H1 (cell line): Measurements from ENCODE around the gene MYOM1. TPM values are rescaled to one million over a fixed set of nuclear protein-coding genes. Genes with fewer than 3 reads are reported as not detected.
"Not testable (repeated sequence)": the region's sequence is repeated elsewhere in the genome, so short reads cannot be mapped to it uniquely, and the experiment has no call there.

Source experiments
- CTCF ChIA-PET: fragments of 300-600 bp; sonication (Branson Sonifier 250); formaldehyde crosslinking; loops from one replicate; lab custom pipeline; 2021; ENCODE audit not compliant: partially characterized antibody; lab: Charles Lee
- POLR2A ChIA-PET: fragments of 300-600 bp; sonication (Branson Sonifier 250); formaldehyde crosslinking; loops from one replicate; lab custom pipeline; 2021; ENCODE audit warnings: inconsistent platforms; ENCODE audit not compliant: partially characterized antibody; lab: Charles Lee
- DNase-seq, 2 experiments: peaks; one replicate each; pipeline versions ENCODE4 v3.0.0 to v3.0.0-alpha.2; 2010 to 2022; ENCODE audit warnings: low spot score in 2 of 2, low read depth in 1 of 2, mixed read lengths in 1 of 2
- FAIRE-seq: peaks from 2 replicates; lab custom pipeline; 2011; peaks lifted over from hg19 to GRCh38; lab: Jason Lieb, UNC
- H2AFZ ChIP-seq: 2 replicates; pipeline ENCODE4 v1.8.1; 2012; ENCODE audit warnings: low read length, inconsistent platforms
- H2AK5ac ChIP-seq: 2 replicates; pipeline ENCODE4 v1.6.1; 2013; ENCODE audit warnings: low read depth, low read length
- H2BK120ac ChIP-seq: replicated peaks from 2 replicates; pipeline ENCODE3; 2013; ENCODE audit warnings: low read depth, low read length, inconsistent platforms
- H2BK12ac ChIP-seq: 2 replicates; pipeline ENCODE4 v1.6.1; 2013; ENCODE audit warnings: low read depth, low read length
- H2BK15ac ChIP-seq: 2 replicates; pipeline ENCODE4 v1.6.1; 2013; ENCODE audit warnings: low read length
- H2BK20ac ChIP-seq: 2 replicates; pipeline ENCODE4 v1.6.1; 2013; ENCODE audit warnings: low read length
- H2BK5ac ChIP-seq: 2 replicates; pipeline ENCODE4 v1.6.1; 2013; ENCODE audit warnings: low read depth, low read length
- H3K14ac ChIP-seq: 2 replicates; pipeline ENCODE4 v1.6.1; 2013; ENCODE audit warnings: inconsistent platforms; ENCODE audit not compliant: insufficient read length
- H3K18ac ChIP-seq: 2 replicates; pipeline ENCODE4 v1.6.1; 2013; ENCODE audit warnings: low read length; ENCODE audit errors: extremely low read depth
- H3K23ac ChIP-seq: 2 replicates; pipeline ENCODE4 v1.6.1; 2013; ENCODE audit warnings: inconsistent platforms; ENCODE audit not compliant: insufficient read length
- H3K23me2 ChIP-seq: 2 replicates; pipeline ENCODE4 v1.6.1; 2013; ENCODE audit warnings: low read depth, low read length
- H3K27ac ChIP-seq: 2 replicates; pipeline ENCODE4 v1.6.1; 2011; ENCODE audit warnings: low read depth, low read length, inconsistent platforms
- H3K27me3 ChIP-seq, 4 experiments: replicated peaks in 1 of 4; 1 replicate in 1 of 4; 2 replicates in 3 of 4; pipeline versions ENCODE4 v1.6.1 to v1.8.1; 2011 to 2013; ENCODE audit warnings: low read length in 3 of 4, mild to moderate bottlenecking in 3 of 4, inconsistent platforms in 2 of 4, mixed read lengths in 2 of 4, moderate library complexity in 1 of 4; ENCODE audit not compliant: control insufficient read depth in 3 of 4, insufficient read depth in 3 of 4; ENCODE audit errors: extremely low read depth in 1 of 4
- H3K36me3 ChIP-seq, 4 experiments: 2 replicates each; pipeline versions ENCODE4 v1.6.1 to v1.8.1; 2011 to 2013; ENCODE audit warnings: mild to moderate bottlenecking in 4 of 4, low read length in 3 of 4, moderate library complexity in 2 of 4, control low read depth in 1 of 4, inconsistent platforms in 1 of 4; ENCODE audit not compliant: insufficient read depth in 4 of 4, control insufficient read depth in 2 of 4
- H3K4ac ChIP-seq: replicated peaks from 2 replicates; pipeline ENCODE3; 2013; ENCODE audit warnings: low read length, low read depth, mixed read lengths, inconsistent platforms; ENCODE audit not compliant: insufficient read length
- H3K4me1 ChIP-seq, 4 experiments: replicated peaks in 1 of 4; 1 replicate in 1 of 4; 2 replicates in 3 of 4; pipeline versions ENCODE4 v1.6.1 to v1.8.1; 2011 to 2013; ENCODE audit warnings: low read length in 3 of 4, inconsistent platforms in 2 of 4, mixed read lengths in 1 of 4; ENCODE audit not compliant: insufficient read depth in 4 of 4, control insufficient read depth in 3 of 4
- H3K4me2 ChIP-seq, 2 experiments: 2 replicates each; pipeline versions ENCODE4 v1.6.1 to v1.8.1; 2011 to 2013; ENCODE audit warnings: low read depth in 2 of 2, low read length in 2 of 2, control low read depth in 1 of 2, inconsistent platforms in 1 of 2, mild to moderate bottlenecking in 1 of 2; ENCODE audit not compliant: insufficient read depth in 1 of 2
- H3K4me3 ChIP-seq, 4 experiments: fragments of 200-600, 300-600 bp in 1 of 4; sonication (generic), shearing (Covaris generic), sonication (Bioruptor Twin) in 1 of 4; 2 replicates each; pipeline versions ENCODE4 v1.5.1 to v1.8.1; 2011 to 2016; ENCODE audit warnings: low read length in 4 of 4, low read depth in 3 of 4, control low read depth in 2 of 4, inconsistent platforms in 2 of 4, mild to moderate bottlenecking in 2 of 4, mixed read lengths in 1 of 4, moderate library complexity in 1 of 4; ENCODE audit not compliant: insufficient read depth in 2 of 4; ENCODE audit errors: extremely low read depth in 1 of 4
- H3K56ac ChIP-seq: replicated peaks from 2 replicates; pipeline ENCODE3; 2013; ENCODE audit warnings: low read depth, mild to moderate bottlenecking, mixed read lengths, low read length, inconsistent platforms; ENCODE audit not compliant: insufficient read length
- H3K79me1 ChIP-seq: 2 replicates; pipeline ENCODE4 v1.6.1; 2013; ENCODE audit warnings: low read depth, low read length, control low read depth
- H3K79me2 ChIP-seq, 2 experiments: 2 replicates each; pipeline versions ENCODE4 v1.6.1 to v1.8.1; 2012 to 2013; ENCODE audit warnings: low read length in 2 of 2, mild to moderate bottlenecking in 2 of 2, inconsistent platforms in 1 of 2; ENCODE audit not compliant: insufficient read depth in 2 of 2, control insufficient read depth in 1 of 2
- H3K9ac ChIP-seq, 4 experiments: replicated peaks in 1 of 4; 1 replicate in 1 of 4; 2 replicates in 3 of 4; pipeline versions ENCODE4 v1.6.1 to v1.8.1; 2011 to 2013; ENCODE audit warnings: low read depth in 3 of 4, low read length in 3 of 4, control low read depth in 2 of 4, mild to moderate bottlenecking in 2 of 4, moderate library complexity in 2 of 4, inconsistent platforms in 1 of 4; ENCODE audit errors: extremely low read depth in 1 of 4
- H3K9me3 ChIP-seq, 2 experiments: 2 replicates each; pipeline versions ENCODE4 v1.6.1 to v1.8.1; 2012 to 2013; ENCODE audit warnings: mild to moderate bottlenecking in 2 of 2, moderate library complexity in 2 of 2, control low read depth in 1 of 2, inconsistent platforms in 1 of 2, low read depth in 1 of 2, low read length in 1 of 2, mixed read lengths in 1 of 2; ENCODE audit not compliant: insufficient read depth in 2 of 2
- H4K20me1 ChIP-seq, 2 experiments: replicated peaks in 1 of 2; 2 replicates each; pipeline versions ENCODE3 to v1.8.1; 2011 to 2013; ENCODE audit warnings: inconsistent platforms in 2 of 2, low read length in 2 of 2, mild to moderate bottlenecking in 1 of 2; ENCODE audit not compliant: insufficient read depth in 2 of 2, control insufficient read depth in 1 of 2
- H4K5ac ChIP-seq: 2 replicates; pipeline ENCODE4 v1.6.1; 2013; ENCODE audit warnings: low read length, low read depth, mixed read lengths, inconsistent platforms; ENCODE audit not compliant: insufficient read length
- H4K8ac ChIP-seq: 2 replicates; pipeline ENCODE4 v1.8.0; 2013; ENCODE audit warnings: mild to moderate bottlenecking, moderate library complexity, low read length, inconsistent platforms; ENCODE audit not compliant: insufficient read depth; ENCODE audit errors: extremely low read depth
- H4K91ac ChIP-seq: replicated peaks from 2 replicates; pipeline ENCODE3; 2013; ENCODE audit warnings: low read length, mixed read lengths, inconsistent platforms; ENCODE audit not compliant: insufficient read length
- E2F6 ChIP-seq: IDR thresholded peaks from 2 replicates; pipeline ENCODE4 v1.6.1; 2012; ENCODE audit warnings: inconsistent platforms
- FOSL1 ChIP-seq: IDR thresholded peaks from 2 replicates; pipeline ENCODE4 v1.6.1; 2011; ENCODE audit warnings: mild to moderate bottlenecking, low read depth, low read length, moderate library complexity; ENCODE audit not compliant: insufficient read depth
- HDAC2 ChIP-seq, 2 experiments: fragments of 300-600 bp in 1 of 2; sonication (generic) in 1 of 2; IDR thresholded peaks; 2 replicates each; pipeline ENCODE4 v1.6.1; 2011 to 2012; ENCODE audit warnings: low read depth in 2 of 2, low read length in 2 of 2, mild to moderate bottlenecking in 2 of 2, moderate library complexity in 2 of 2, borderline replicate concordance in 1 of 2, inconsistent platforms in 1 of 2
- KDM5A ChIP-seq: fragments of 200-600 bp; IDR thresholded peaks from 2 replicates; pipeline ENCODE4 v1.7.1; 2012; ENCODE audit warnings: mild to moderate bottlenecking, low read length, inconsistent platforms, mixed read lengths
- NANOG ChIP-seq: IDR thresholded peaks from 2 replicates; pipeline ENCODE4 v1.6.1; 2011; ENCODE audit warnings: low read length, low read depth, mild to moderate bottlenecking, inconsistent platforms; ENCODE audit not compliant: insufficient read depth, poor library complexity, severe bottlenecking
- POLR2AphosphoS5 ChIP-seq: IDR thresholded peaks from 2 replicates; pipeline ENCODE4 v1.6.1; 2011; ENCODE audit warnings: low read depth, low read length
- SAP30 ChIP-seq: fragments of 300-600 bp; sonication (generic); IDR thresholded peaks from 2 replicates; pipeline ENCODE4 v1.7.1; 2012; ENCODE audit warnings: low read length, moderate library complexity, mild to moderate bottlenecking, inconsistent platforms; ENCODE audit not compliant: insufficient read depth, insufficient replicate concordance
- TAF1 ChIP-seq: IDR thresholded peaks from 2 replicates; pipeline ENCODE4 v1.6.1; 2011; ENCODE audit warnings: mild to moderate bottlenecking, low read depth, low read length
- YY1 ChIP-seq: IDR thresholded peaks from 2 replicates; pipeline ENCODE4 v1.6.1; 2011; ENCODE audit warnings: low read depth, mild to moderate bottlenecking, low read length
- WGBS, 2 experiments: shearing (Covaris generic) in 1 of 2; methylation state at CpG; one replicate each; pipeline versions ENCODE4 v1.1.6 to v1.1.7; 2013 to 2015; ENCODE audit warnings: low lambda C conversion rate in 2 of 2, mixed read lengths in 2 of 2, inconsistent platforms in 1 of 2, low coverage in 1 of 2, missing lambda C conversion rate in 1 of 2; ENCODE audit not compliant: insufficient replicate concordance in 2 of 2, insufficient coverage in 1 of 2, insufficient read length in 1 of 2; ENCODE audit errors: extremely low coverage in 1 of 2, missing lambda C conversion rate in 1 of 2; 5-methylcytosine and 5-hydroxymethylcytosine counted together
- polyA plus RNA-seq, 7 experiments: library from polyadenylated mRNA; depleted of rRNA in 3 of 7; stranded (reverse) in 5 of 7; unstranded in 2 of 7; fragments of >200 nt in 5 of 7; fragments of 200-250 nt in 2 of 7; gene quantifications; 1 replicate in 5 of 7; 2 replicates in 1 of 7; 4 replicates in 1 of 7; pipeline versions ENCODE4 v1.2.1 to v1.2.3, GENCODE V29; 2011 to 2013; ENCODE audit warnings: missing spikeins in 2 of 7, mixed read lengths in 2 of 7
- total RNA-seq: library from RNA; stranded (reverse); fragmentation: NEBNext Ultra II Directional; extraction: Animal tissue kit (Norgen Biotek cat#: 25700); gene quantifications from 2 replicates; pipeline ENCODE4 v1.2.1, GENCODE V29; 2021

MYOM1 gene
- total and polyA plus RNA-seq, 2 of the 8 experiments (the other 6 are each of a cell fraction or from before 2014, with no cell fraction given) = 0.06 to 0.32 TPM

DNA sequence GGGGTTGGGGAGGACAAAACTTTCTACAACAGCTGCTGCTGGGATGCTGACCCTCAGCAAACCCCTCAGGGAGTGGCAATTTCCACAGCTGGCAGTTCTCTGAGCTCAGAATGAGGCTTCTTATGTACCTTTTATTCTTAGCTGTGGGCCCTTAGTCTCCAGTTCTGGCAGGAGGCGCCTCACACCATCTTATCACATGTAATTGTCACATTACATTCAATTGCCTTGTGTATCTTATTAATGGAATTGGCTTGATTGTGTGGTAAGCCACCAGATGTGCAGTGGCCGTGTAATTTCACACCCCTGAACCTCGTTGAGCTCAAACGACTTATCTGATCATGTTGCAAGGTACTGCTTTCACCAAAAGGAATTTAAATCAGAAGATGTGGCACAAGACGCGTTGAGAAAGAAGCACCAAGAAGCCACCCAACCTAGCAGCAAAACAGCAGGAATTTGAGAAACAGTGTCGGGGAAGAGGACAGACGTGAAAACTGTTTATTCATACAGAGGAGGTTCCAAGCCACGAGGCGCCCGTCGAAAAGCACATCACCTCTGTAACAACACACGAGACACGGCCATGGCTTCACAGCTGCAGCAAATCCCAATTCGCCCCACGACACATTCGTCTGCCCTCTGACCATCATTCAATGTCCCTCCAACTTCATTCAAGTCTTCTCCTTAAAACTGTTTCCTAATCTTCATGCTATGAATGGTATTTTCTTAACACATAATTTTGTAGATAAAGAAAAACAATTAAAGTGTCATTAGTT is 153.2 kb downstream of the MYOM1 start (continued):
- no peak for TF ChIP-seq E2F6
- no peak for TF ChIP-seq SAP30
- TF ChIP-seq POLR2AphosphoS5 = no peak
- no peak for TF ChIP-seq TAF1
- TF ChIP-seq FOSL1 = no peak
- no peak for TF ChIP-seq HDAC2 (IDR thresholded peaks at IDR 0.05; ENCODE audit: borderline replicate concordance in 1 of 2, low read depth in 2 of 2, low read length in 2 of 2)
- no peak for TF ChIP-seq YY1
- TF ChIP-seq KDM5A = no peak
- no peak for TF ChIP-seq NANOG

- H3K27ac ChIP-seq, H3K79me2 ChIP-seq, H2BK12ac ChIP-seq, H2BK120ac ChIP-seq, H2BK20ac ChIP-seq, H2AK5ac ChIP-seq, H4K20me1 ChIP-seq, H3K36me3 ChIP-seq, H3K79me1 ChIP-seq, FAIRE-seq, H3K23ac ChIP-seq, DNase-seq, H3K4me1 ChIP-seq, H3K9me3 ChIP-seq, H4K5ac ChIP-seq, H3K23me2 ChIP-seq, POLR2A ChIA-PET, H3K9ac ChIP-seq, H3K56ac ChIP-seq, H2BK5ac ChIP-seq, H3K27me3 ChIP-seq, H3K4ac ChIP-seq, H3K14ac ChIP-seq, H3K18ac ChIP-seq, H4K8ac ChIP-seq, H3K4me2 ChIP-seq, H2AFZ ChIP-seq, H3K4me3 ChIP-seq, H4K91ac ChIP-seq, H2BK15ac ChIP-seq: not testable (repeated sequence)
- CTCF ChIA-PET = interaction anchor here (0.7 to 5.5 kb wide), 28 partner anchors 9 to 135 kb away, joined by 3 to 47 read pairs (median 6); no protein-coding TSS in a partner anchor
- 87% methylated on average over 4 of the region's 4 CpGs; no CpG with 5 or more reads in 1 of the 2 experiments for WGBS, 2 experiments
Measured at GRCh38 chr18:3063766-3064165, 156.0 kb downstream of the MYOM1 start.
